SK-N-SH treated with all-trans-retinoic acid at 6 μM for 48 hours (cell line): ENCODE data around the gene MCM9.

Source experiments
- ATAC-seq: fragments of 200-7000 bp; cut with Tn5 transposase; 3 replicates; pipeline ENCODE4 v1.9.1; 2020; ENCODE audit warnings: mild to moderate bottlenecking, moderate library complexity
- ARNTL ChIP-seq: fragments of 450-650 bp; formaldehyde crosslinking; IDR thresholded peaks from 2 replicates; pipeline ENCODE4 v1.5.0; 2020; ENCODE audit warnings: low read depth, mild to moderate bottlenecking, moderate library complexity, borderline replicate concordance
- BACH2 ChIP-seq: fragments of 250-450 bp; sonication (Bioruptor Pico); IDR thresholded peaks from 2 replicates; pipeline ENCODE4 v1.9.0; 2021; ENCODE audit warnings: mild to moderate bottlenecking, borderline replicate concordance
- CREB5 ChIP-seq: fragments of 250-450 bp; sonication (Bioruptor Pico); IDR thresholded peaks from 2 replicates; pipeline ENCODE4 v1.5.1; 2020; ENCODE audit warnings: low read depth, mild to moderate bottlenecking, moderate library complexity
- CSRNP3 ChIP-seq: fragments of 250-450 bp; sonication (Bioruptor Pico); IDR thresholded peaks from 2 replicates; pipeline ENCODE4 v1.5.1; 2021; ENCODE audit warnings: mild to moderate bottlenecking, moderate library complexity
- ESRRG ChIP-seq: fragments of 250-450 bp; sonication (Bioruptor Pico); IDR thresholded peaks from 2 replicates; pipeline ENCODE4 v1.6.1; 2021; ENCODE audit warnings: mild to moderate bottlenecking
- GLIS3 ChIP-seq: fragments of 250-450 bp; sonication (Bioruptor Pico); IDR thresholded peaks from 2 replicates; pipeline ENCODE4 v1.5.0; 2020; ENCODE audit warnings: mild to moderate bottlenecking, moderate library complexity
- OSR1 ChIP-seq: fragments of 250-450 bp; sonication (Bioruptor Pico); IDR thresholded peaks from 2 replicates; pipeline ENCODE4 v1.8.0; 2022; ENCODE audit warnings: moderate library complexity, mild to moderate bottlenecking, inconsistent platforms
- PATZ1 ChIP-seq: fragments of 250-450 bp; sonication (Bioruptor Pico); IDR thresholded peaks from 2 replicates; pipeline ENCODE4 v1.8.0; 2020; ENCODE audit warnings: mild to moderate bottlenecking, moderate library complexity, borderline replicate concordance
- POU6F1 ChIP-seq: fragments of 250-450 bp; sonication (Bioruptor Pico); IDR thresholded peaks from 2 replicates; pipeline ENCODE4 v1.8.0; 2021; ENCODE audit warnings: low read depth, mild to moderate bottlenecking, moderate library complexity, borderline replicate concordance
- RARB ChIP-seq: fragments of 250-450 bp; sonication (Bioruptor Pico); IDR thresholded peaks from 2 replicates; pipeline ENCODE4 v1.8.0; 2021; ENCODE audit warnings: mild to moderate bottlenecking, moderate library complexity
- SNAI2 ChIP-seq: fragments of 250-450 bp; sonication (Bioruptor Pico); IDR thresholded peaks from 2 replicates; pipeline ENCODE4 v1.5.0; 2020; ENCODE audit warnings: mild to moderate bottlenecking, moderate library complexity
- TCF4 ChIP-seq: fragments of 250-450 bp; sonication (Bioruptor Pico); IDR thresholded peaks from 2 replicates; pipeline ENCODE4 v1.8.0; 2021; ENCODE audit warnings: mild to moderate bottlenecking, moderate library complexity, borderline replicate concordance
- TOX ChIP-seq: fragments of 250-450 bp; sonication (Bioruptor Pico); IDR thresholded peaks from 2 replicates; pipeline ENCODE4 v1.8.0; 2021; ENCODE audit warnings: mild to moderate bottlenecking, moderate library complexity, borderline replicate concordance
- TSHZ2 ChIP-seq: fragments of 250-450 bp; sonication (Bioruptor Pico); IDR thresholded peaks from 2 replicates; pipeline ENCODE4 v1.5.0; 2020; ENCODE audit warnings: mild to moderate bottlenecking, moderate library complexity
- ZFP3 ChIP-seq: fragments of 250-450 bp; sonication (Bioruptor Pico); IDR thresholded peaks from 2 replicates; pipeline ENCODE4 v1.5.0; 2020; ENCODE audit warnings: mild to moderate bottlenecking, moderate library complexity
- ZFP30 ChIP-seq: fragments of 450-650 bp; formaldehyde crosslinking; IDR thresholded peaks from 2 replicates; pipeline ENCODE4 v1.5.0; 2022; ENCODE audit warnings: mild to moderate bottlenecking, moderate library complexity
- ZNF565 ChIP-seq: fragments of 450-650 bp; formaldehyde crosslinking; conservative IDR thresholded peaks from 2 replicates; pipeline ENCODE4 v1.5.0; 2020; ENCODE audit warnings: low read depth, mild to moderate bottlenecking, moderate library complexity
- ZNF70 ChIP-seq: fragments of 450-650 bp; formaldehyde crosslinking; IDR thresholded peaks from 2 replicates; pipeline ENCODE4 v1.5.0; 2020; ENCODE audit warnings: mild to moderate bottlenecking, moderate library complexity
- ZNF8 ChIP-seq: fragments of 450-650 bp; formaldehyde crosslinking; IDR thresholded peaks from 2 replicates; pipeline ENCODE4 v1.5.0; 2020; ENCODE audit warnings: mild to moderate bottlenecking, moderate library complexity

Gene MCM9

GRCh38 chr6:118895859-118896258 is 39.1 kb downstream of the MCM9 start:
- no peak for TF ChIP-seq ZNF8 (CRISPR knock-in tag)
- TF ChIP-seq ZNF565 (CRISPR knock-in tag) = no peak
- TF ChIP-seq PATZ1 = no peak
- TF ChIP-seq OSR1 (CRISPR knock-in tag) = no peak
- no peak for TF ChIP-seq TCF4 (CRISPR knock-in tag)
- no peak for TF ChIP-seq ZFP30 (CRISPR knock-in tag)
- TF ChIP-seq CSRNP3 = no peak
- no peak for TF ChIP-seq RARB (CRISPR knock-in tag)
- TF ChIP-seq TSHZ2 (CRISPR knock-in tag) = no peak
- no peak for TF ChIP-seq ARNTL (CRISPR knock-in tag)
- no peak for TF ChIP-seq ZNF70 (CRISPR knock-in tag)
- TF ChIP-seq SNAI2 = no peak
- no peak for TF ChIP-seq BACH2 (CRISPR knock-in tag)
- no peak for TF ChIP-seq TOX (CRISPR knock-in tag)
- no peak for ATAC-seq

- TF ChIP-seq ZFP3 (no peak), POU6F1 (CRISPR knock-in tag) (no peak), RARB (CRISPR knock-in tag) (no peak), ESRRG (CRISPR knock-in tag) (no peak), TSHZ2 (CRISPR knock-in tag) (no peak), TOX (CRISPR knock-in tag) (no peak), GLIS3 (CRISPR knock-in tag) (no peak), ZFP30 (CRISPR knock-in tag) (no peak), CREB5 (CRISPR knock-in tag) (no peak)
- no peak for ATAC-seq
Measured at GRCh38 chr6:118895261-118895560, 39.7 kb downstream of the MCM9 start.
